Naive B cell (primary cell): Measurements from ENCODE around the gene TESMIN. TPM values are rescaled to one million over a fixed set of nuclear protein-coding genes. Genes with fewer than 3 reads are reported as not detected.

Experiments
- ATAC-seq, 2 donors: fragments of 150-1000 bp; cut with Tn5 transposase; 2 replicates each; pipeline ENCODE4 v1.10.0; 2021; ENCODE audit warnings: low read depth in 2 of 2, mild to moderate bottlenecking in 2 of 2, moderate library complexity in 2 of 2
- DNase-seq: peaks from one replicate; pipeline ENCODE4 v3.0.0; 2022
- H3K27ac Mint-ChIP-seq, 6 donors: one replicate each; pipeline ENCODE4 v1.8.0; 2020 to 2022; ENCODE audit warnings: mild to moderate bottlenecking in 6 of 6, mixed read lengths in 6 of 6, moderate library complexity in 5 of 6, inconsistent platforms in 2 of 6
- H3K27me3 Mint-ChIP-seq, 3 donors: one replicate each; pipeline ENCODE4 v1.8.0; 2021 to 2022; ENCODE audit warnings: mixed read lengths in 3 of 3, mild to moderate bottlenecking in 1 of 3
- H3K36me3 Mint-ChIP-seq, 2 donors: one replicate each; pipeline ENCODE4 v1.8.0; 2020 to 2022; ENCODE audit warnings: mixed read lengths in 2 of 2, inconsistent platforms in 1 of 2, mild to moderate bottlenecking in 1 of 2
- H3K4me1 Mint-ChIP-seq, 3 donors: one replicate each; pipeline ENCODE4 v1.8.0; 2020 to 2022; ENCODE audit warnings: mixed read lengths in 3 of 3, inconsistent platforms in 1 of 3, mild to moderate bottlenecking in 1 of 3, moderate library complexity in 1 of 3
- H3K4me3 Mint-ChIP-seq, 8 donors: one replicate each; pipeline ENCODE4 v1.8.0; 2020 to 2022; ENCODE audit warnings: mild to moderate bottlenecking in 8 of 8, mixed read lengths in 8 of 8, moderate library complexity in 8 of 8, inconsistent platforms in 2 of 8
- H3K9me3 Mint-ChIP-seq, 7 donors: one replicate each; pipeline ENCODE4 v1.8.0; 2020 to 2022; ENCODE audit warnings: mixed read lengths in 7 of 7, mild to moderate bottlenecking in 5 of 7, inconsistent platforms in 2 of 7, moderate library complexity in 1 of 7
- polyA plus RNA-seq, 6 donors: library from polyadenylated mRNA; unstranded; fragments of 300-500 nt; fragmentation: Illumina TruSeq; gene quantifications; one replicate each; pipeline ENCODE4 v1.2.3, GENCODE V29; 2021; ENCODE audit warnings: low read depth in 6 of 6

The TESMIN gene
- polyA plus RNA-seq: 1 to 10 TPM in 4 of 6 donors, under 1 TPM in 1, not detected in 1; 0.61 to 2.5 (median 1.7) TPM

- Mint-ChIP-seq H3K4me1 (peaks cover 8 to 16% (median 14%) of the 10 kb centered on the region in 3 donors), H3K9me3 (peaks cover 0 to 2% (median 0%) of the 10 kb centered on the region in 7 donors), H3K27me3 (no peaks in the 10 kb centered on the region), H3K36me3 (peaks cover 0 to under 1% of the 10 kb centered on the region in 2 donors), H3K4me3 (peak within 1 kb of the TSS; percentile 70 to 90 (median 81)), H3K27ac (peak within 1 kb of the TSS in 1 of 6 donors; percentile 42)
- ATAC-seq: peak; percentile 86 to 88
- peak; percentile 79 for DNase-seq
Measured at GRCh38 chr11:68751331-68751856, at the start of gene TESMIN. TSS of gene TESMIN (minus strand) at chr11:68751520. CDS start at chr11:68750660, 860 bp downstream.

- Mint-ChIP-seq H3K36me3 (peaks cover 0 to 22% of the 10 kb centered on the region in 2 donors), H3K27me3 (no peaks in the 10 kb centered on the region), H3K27ac (no peak overlapping the region), H3K9me3 (no peaks in the 10 kb centered on the region), H3K4me3 (no peak overlapping the region), H3K4me1 (no peaks in the 10 kb centered on the region)
- ATAC-seq (peak in 1 of 2 donors; percentile 41), DNase-seq (peak; percentile 15)
Measured at GRCh38 chr11:68798221-68798813, 47.0 kb upstream of the TESMIN start.

GRCh38 chr11:68796801-68797200 is 45.5 kb upstream of the TESMIN start:
- no peaks in the 10 kb centered on the region for H3K9me3 Mint-ChIP-seq
- no peaks in the 10 kb centered on the region for H3K4me1 Mint-ChIP-seq
- H3K36me3 Mint-ChIP-seq: peaks cover 0 to 18% of the 10 kb centered on the region in 2 donors
- no peak for ATAC-seq
- no peak overlapping the region for H3K27ac Mint-ChIP-seq
- no peaks in the 10 kb centered on the region for H3K27me3 Mint-ChIP-seq
- no peak overlapping the region for H3K4me3 Mint-ChIP-seq
- DNase-seq: no peak

- Mint-ChIP-seq H3K27ac (peak overlapping the region in 1 of 6 donors; percentile 60), H3K36me3 (peaks cover 0 to 8% of the 10 kb centered on the region in 2 donors), H3K9me3 (no peaks in the 10 kb centered on the region), H3K4me3 (no peak overlapping the region), H3K27me3 (no peaks in the 10 kb centered on the region), H3K4me1 (no peaks in the 10 kb centered on the region)
- DNase-seq: no peak
- ATAC-seq: no peak
Measured at GRCh38 chr11:68792400-68792966, 41.2 kb upstream of the TESMIN start.

- peaks cover 4 to 9% of the 10 kb centered on the region in 2 donors for H3K36me3 Mint-ChIP-seq
- no peak for DNase-seq
- H3K4me3 Mint-ChIP-seq: no peak overlapping the region
- H3K9me3 Mint-ChIP-seq: no peaks in the 10 kb centered on the region
- no peaks in the 10 kb centered on the region for H3K4me1 Mint-ChIP-seq
- H3K27me3 Mint-ChIP-seq: no peaks in the 10 kb centered on the region
- no peak for ATAC-seq
- peak overlapping the region in 1 of 6 donors; percentile 26 for H3K27ac Mint-ChIP-seq
Measured at GRCh38 chr11:68784653-68785052, 33.3 kb upstream of the TESMIN start.

GRCh38 chr11:68783216-68783821 is 32.0 kb upstream of the TESMIN start:
- no peaks in the 10 kb centered on the region for H3K4me1 Mint-ChIP-seq
- no peak overlapping the region for H3K27ac Mint-ChIP-seq
- no peaks in the 10 kb centered on the region for H3K9me3 Mint-ChIP-seq
- DNase-seq (no peak), ATAC-seq (no peak)
- H3K27me3 Mint-ChIP-seq: no peaks in the 10 kb centered on the region
- peaks cover 4 to 10% of the 10 kb centered on the region in 2 donors for H3K36me3 Mint-ChIP-seq
- H3K4me3 Mint-ChIP-seq: no peak overlapping the region

- H3K4me1 Mint-ChIP-seq: no peaks in the 10 kb centered on the region
- H3K27ac Mint-ChIP-seq: no peak overlapping the region
- no peak overlapping the region for H3K4me3 Mint-ChIP-seq
- DNase-seq (no peak), ATAC-seq (no peak)
- peaks cover 8 to 16% of the 10 kb centered on the region in 2 donors for H3K36me3 Mint-ChIP-seq
- no peaks in the 10 kb centered on the region for H3K27me3 Mint-ChIP-seq
- no peaks in the 10 kb centered on the region for H3K9me3 Mint-ChIP-seq
Measured at GRCh38 chr11:68782711-68783110, 31.4 kb upstream of the TESMIN start.

GRCh38 chr11:68780829-68781228 is 29.5 kb upstream of the TESMIN start:
- ATAC-seq (no peak), DNase-seq (no peak)
- Mint-ChIP-seq H3K27ac (no peak overlapping the region), H3K36me3 (peaks cover 14 to 26% of the 10 kb centered on the region in 2 donors), H3K4me1 (no peaks in the 10 kb centered on the region), H3K9me3 (no peaks in the 10 kb centered on the region), H3K27me3 (no peaks in the 10 kb centered on the region), H3K4me3 (no peak overlapping the region)

- H3K4me3 Mint-ChIP-seq: no peak overlapping the region
- no peak for ATAC-seq
- H3K9me3 Mint-ChIP-seq: no peaks in the 10 kb centered on the region
- H3K27me3 Mint-ChIP-seq: no peaks in the 10 kb centered on the region
- peak overlapping the region in 1 of 6 donors; percentile 42 for H3K27ac Mint-ChIP-seq
- H3K4me1 Mint-ChIP-seq: no peaks in the 10 kb centered on the region
- H3K36me3 Mint-ChIP-seq: peaks cover 19 to 35% of the 10 kb centered on the region in 2 donors
- DNase-seq: no peak
Measured at GRCh38 chr11:68778205-68778604, 26.9 kb upstream of the TESMIN start.

- DNase-seq (no peak), ATAC-seq (no peak)
- no peaks in the 10 kb centered on the region for H3K27me3 Mint-ChIP-seq
- no peaks in the 10 kb centered on the region for H3K4me1 Mint-ChIP-seq
- no peak overlapping the region for H3K27ac Mint-ChIP-seq
- peaks cover 23 to 39% of the 10 kb centered on the region in 2 donors for H3K36me3 Mint-ChIP-seq
- no peak overlapping the region for H3K4me3 Mint-ChIP-seq
- H3K9me3 Mint-ChIP-seq: no peaks in the 10 kb centered on the region
Measured at GRCh38 chr11:68776442-68777235, 25.3 kb upstream of the TESMIN start.

- DNase-seq (no peak), ATAC-seq (no peak)
- no peaks in the 10 kb centered on the region for H3K27me3 Mint-ChIP-seq
- peak overlapping the region in 1 of 8 donors; percentile 9 for H3K4me3 Mint-ChIP-seq
- H3K9me3 Mint-ChIP-seq: no peaks in the 10 kb centered on the region
- no peaks in the 10 kb centered on the region for H3K4me1 Mint-ChIP-seq
- H3K27ac Mint-ChIP-seq: no peak overlapping the region
- H3K36me3 Mint-ChIP-seq: peaks cover 23 to 43% of the 10 kb centered on the region in 2 donors
Measured at GRCh38 chr11:68775951-68776388, 24.6 kb upstream of the TESMIN start.

GRCh38 chr11:68774194-68774585 is 22.9 kb upstream of the TESMIN start:
- Mint-ChIP-seq H3K36me3 (peaks cover 26 to 44% of the 10 kb centered on the region in 2 donors), H3K4me3 (no peak overlapping the region), H3K27me3 (no peaks in the 10 kb centered on the region), H3K4me1 (no peaks in the 10 kb centered on the region), H3K9me3 (no peaks in the 10 kb centered on the region), H3K27ac (no peak overlapping the region)
- ATAC-seq (no peak), DNase-seq (no peak)

- H3K27me3 Mint-ChIP-seq: no peaks in the 10 kb centered on the region
- ATAC-seq: no peak
Measured at GRCh38 chr11:68773521-68774193, 22.3 kb upstream of the TESMIN start.

More at GRCh38 chr11:68773521-68774193, 22.3 kb upstream of the TESMIN start:
- Mint-ChIP-seq H3K9me3 (no peaks in the 10 kb centered on the region), H3K4me3 (no peak overlapping the region), H3K36me3 (peaks cover 26 to 44% of the 10 kb centered on the region in 2 donors), H3K27ac (no peak overlapping the region), H3K4me1 (no peaks in the 10 kb centered on the region)
- DNase-seq: no peak
